Dedifferentiated amniotic fluid mesenchymal stem cell (primary cell): ENCODE data around the gene SNTG2.

Experiments used
- DNase-seq: peaks from one replicate; pipeline ENCODE4 v3.0.0-alpha.2; 2016; ENCODE audit errors: extremely low spot score

The SNTG2 gene

DNA sequence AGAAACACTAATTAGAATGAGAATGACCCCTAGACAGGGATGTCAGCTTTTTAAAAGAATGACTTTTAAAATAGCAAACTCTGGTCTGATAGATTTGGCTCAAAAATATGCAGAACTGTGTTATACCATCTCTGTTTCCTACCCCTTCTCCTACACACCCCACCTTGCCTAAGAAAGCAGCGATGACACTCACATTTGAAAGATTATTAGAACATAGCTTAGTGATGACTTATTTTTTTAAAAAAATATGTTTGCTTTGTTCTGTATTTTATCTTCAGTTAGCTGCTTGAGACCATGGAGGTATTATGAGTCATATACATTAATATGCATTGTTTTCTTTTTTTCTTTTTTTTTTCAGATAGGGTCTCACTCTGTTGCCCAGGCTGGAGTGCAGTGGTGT, 286.0 kb downstream of the SNTG2 start:
- DNase-seq, result no peak

DNA sequence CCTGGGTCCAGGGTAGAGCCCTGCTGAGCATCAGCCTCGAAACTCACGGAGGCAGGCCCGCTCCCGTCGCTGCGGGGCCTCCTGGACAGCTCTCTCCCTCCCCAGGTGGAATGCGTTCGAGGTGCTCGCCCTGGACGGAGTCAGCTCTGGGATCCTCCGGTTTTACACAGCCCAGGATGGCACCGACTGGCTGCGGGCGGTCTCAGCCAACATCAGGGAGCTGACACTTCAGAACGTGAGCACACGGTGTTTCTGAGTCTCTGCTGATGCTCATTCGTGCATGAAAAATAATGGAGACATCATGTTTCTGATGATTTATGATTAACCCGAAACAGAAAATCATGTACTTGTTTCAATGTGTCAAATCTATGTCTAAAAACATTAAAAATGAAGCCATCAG, 287.1 kb downstream of the SNTG2 start:
- DNase-seq, result no peak

DNA sequence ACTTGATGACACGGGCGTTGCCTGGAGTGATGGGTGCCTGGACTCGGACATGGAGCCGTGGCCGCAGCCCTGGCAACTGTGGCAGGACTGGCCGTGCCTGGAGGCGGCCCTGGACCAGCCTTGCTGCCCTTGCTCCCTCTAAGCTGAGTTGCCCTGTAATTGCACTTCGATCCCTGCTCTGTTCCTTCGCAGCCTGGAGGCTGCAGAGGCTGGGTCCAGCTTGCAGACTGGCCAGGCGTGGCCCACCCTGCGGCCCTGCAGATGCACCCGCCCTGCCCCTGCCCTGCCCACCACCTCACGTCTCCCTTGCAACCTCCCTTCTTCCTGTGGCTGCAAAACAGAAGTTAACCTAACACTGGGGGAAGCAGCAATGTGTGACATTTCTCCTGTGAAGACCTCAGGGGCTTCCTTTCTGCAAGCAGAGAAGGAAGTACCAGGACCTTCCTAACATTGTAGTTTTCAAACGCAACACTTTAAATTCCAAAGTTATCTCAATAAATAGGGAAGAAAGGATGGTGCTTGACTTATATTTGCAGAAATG, 288.0 kb downstream of the SNTG2 start:
- no peak for DNase-seq

DNA sequence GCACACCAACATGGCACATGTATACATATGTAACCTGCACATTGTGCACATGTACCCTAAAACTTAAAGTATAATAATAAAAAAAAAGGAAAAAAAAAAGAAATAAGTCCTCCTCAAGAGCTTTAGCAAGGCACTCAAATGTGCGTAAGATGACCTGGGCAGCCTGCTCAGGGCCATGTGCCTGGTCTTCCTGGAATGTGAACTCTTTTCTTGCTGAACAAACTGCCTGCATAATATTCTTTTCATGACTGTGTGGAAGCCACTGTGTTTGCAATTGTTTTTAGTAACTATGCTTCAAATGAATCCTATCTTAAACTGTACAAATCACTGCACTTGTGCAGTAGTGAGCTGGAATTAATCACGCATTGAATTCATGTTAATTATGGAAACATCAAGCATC, 294.5 kb downstream of the SNTG2 start:
- DNase-seq, result no peak

DNA sequence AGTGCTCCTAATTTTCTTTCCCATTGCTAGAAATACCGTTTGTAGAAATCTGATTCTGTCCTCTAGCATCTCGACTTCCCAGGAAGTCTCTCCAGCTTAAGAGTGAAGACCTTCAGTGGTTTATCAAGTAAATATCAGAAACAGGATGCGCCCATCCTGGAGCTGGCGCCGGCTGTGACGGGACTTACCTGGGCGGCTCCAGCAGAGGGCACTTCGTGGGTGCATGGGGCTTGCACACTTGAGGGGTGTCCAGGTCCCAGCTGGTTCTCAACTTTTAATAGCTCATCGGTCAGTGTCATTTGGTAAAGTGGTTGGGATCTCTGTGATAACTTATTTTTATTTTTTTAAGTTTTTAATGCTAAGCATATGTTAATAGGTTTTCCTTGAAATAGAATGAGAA, 295.6 kb downstream of the SNTG2 start:
- no peak for DNase-seq

DNA sequence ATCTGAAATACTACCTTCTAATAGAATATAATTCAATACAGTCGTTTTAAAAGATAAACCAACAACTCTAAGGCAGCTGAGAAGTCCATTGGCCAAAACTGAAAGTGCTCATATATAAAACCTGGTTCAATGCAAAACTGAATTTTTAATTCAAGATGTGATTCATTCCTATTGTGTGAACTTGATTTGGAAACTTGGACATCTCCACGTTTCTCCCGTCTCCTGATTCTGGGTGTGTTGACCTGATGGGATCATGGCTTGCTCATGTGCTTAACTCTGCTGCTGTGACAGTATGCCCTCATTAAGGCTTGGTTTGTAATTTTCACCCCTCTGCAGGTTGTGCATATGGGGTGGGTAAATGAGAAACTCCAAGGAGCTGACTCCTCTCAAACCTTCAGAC, 296.3 kb downstream of the SNTG2 start:
- DNase-seq, result no peak

DNA sequence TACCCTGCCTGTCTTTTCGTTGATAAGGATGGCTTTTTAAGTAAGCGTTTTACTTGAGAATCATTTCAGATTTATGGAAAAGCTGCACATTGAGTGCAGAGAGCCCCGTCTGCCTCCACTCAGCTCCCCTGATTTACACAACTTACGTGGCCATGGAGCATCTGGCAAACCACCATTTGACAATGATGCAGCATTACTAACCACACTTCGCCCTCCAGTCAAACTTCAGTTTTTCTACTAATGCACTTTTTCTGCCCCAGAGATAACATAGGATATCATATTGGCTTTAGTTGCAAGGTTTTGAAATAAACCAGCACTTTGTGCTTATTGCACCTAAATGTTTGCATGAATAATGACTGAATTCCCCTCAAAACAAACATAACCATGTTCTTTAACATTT, 297.5 kb downstream of the SNTG2 start:
- DNase-seq, result no peak

DNA sequence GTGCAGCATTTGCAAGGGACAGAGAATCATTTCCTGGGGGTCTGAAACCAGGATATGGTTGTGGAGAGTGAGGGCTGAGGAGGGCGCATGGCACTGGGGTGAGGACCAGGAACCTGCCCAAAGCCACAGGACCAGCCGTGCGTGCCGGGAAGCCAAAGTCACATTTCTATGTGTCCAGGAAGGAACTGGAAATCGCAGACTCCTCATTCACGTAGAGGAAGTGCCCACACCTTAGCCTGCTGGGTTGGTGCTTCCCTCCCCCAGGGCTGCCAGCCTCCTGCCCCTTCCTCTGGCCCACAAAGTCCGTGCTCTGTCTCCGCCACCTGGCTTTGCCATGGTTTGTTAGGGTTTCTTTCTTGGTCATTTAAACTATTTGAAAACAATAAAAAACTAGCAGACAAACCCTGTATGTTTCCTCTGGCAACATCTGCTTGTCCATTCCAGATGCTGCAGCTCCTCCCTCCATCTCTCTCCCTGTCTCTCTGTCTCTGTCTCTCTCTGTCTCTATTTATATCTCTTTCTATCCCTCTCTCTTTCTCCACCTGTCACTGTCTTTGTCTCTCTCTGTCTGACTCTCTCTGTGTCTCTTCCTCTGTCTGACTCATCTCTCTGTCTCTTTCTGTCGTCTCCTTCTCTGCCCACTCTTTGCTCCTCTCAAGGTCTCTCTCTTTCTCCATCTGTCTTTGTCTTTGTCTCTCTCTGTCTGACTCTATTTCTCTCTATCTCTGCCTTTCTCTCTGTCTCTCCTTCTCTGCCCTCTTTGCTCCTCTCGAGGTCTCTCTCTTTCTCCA, 299.4 kb downstream of the SNTG2 start:
- no peak for DNase-seq

DNA sequence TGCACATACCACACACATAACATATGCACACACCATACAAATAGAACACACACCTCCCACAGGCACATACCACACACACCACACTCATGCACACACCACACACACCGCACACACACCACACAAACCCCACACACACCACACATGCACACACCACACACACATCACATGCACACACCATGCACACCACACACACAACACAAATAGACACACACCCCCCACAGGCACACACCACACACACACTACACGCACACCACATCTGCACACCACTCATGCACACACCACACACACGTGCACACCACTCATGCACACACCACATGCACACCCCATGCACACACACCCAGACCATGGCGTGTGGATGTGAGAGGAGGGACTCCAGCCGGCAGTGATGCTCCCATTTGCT, 300.9 kb downstream of the SNTG2 start:
- DNase-seq, result no peak

DNA sequence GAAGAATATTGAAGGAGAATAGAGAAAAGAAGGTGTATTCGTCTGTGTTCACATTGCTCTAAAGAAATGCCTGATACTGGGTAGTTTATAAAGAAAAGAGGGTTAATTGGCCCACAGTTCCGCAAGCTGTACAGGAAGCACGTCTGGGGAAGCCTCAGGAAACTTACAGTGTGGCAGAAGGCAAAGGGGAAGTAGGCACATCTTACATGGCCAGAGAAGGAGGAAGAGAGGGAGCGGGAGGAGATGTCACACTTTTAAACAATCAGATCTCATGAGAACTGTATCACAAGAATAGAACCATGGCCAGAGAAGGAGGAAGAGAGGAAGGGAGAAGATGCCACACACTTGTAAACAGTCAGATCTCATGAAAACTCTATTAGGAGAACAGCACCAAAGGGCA, 303.0 kb downstream of the SNTG2 start:
- no peak for DNase-seq

DNA sequence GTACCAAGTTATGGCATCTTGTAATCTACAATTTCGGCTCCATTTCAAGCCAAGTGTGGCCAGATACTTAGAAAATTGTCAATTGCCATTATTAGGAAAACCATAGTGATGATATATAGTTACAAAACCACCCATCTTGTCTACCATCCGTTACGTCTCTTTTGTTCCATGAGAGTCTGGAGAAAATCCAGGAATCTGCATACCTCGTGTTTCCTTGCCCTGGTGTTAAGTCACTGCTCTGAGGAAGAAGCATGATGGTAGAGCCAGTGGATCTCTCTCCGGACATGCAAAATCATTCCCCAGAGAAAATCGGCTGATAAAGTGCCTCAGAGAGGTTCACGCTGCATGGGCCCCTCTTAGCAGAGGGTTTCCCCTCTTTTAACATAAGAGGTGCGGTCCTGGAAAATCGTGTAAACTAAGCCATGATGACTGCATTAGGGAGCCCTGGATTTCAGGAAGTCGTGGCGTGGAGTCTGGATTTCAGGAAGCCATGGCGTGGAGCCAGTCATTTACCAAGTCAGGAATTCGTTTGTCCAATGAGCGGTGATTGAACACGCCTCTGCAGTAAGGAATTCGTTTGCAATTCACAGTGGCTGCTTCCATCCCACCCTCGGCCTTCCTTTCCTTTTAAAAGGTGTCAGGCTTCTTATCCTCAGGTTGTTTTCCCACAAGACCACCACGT, 304.2 kb downstream of the SNTG2 start:
- no peak for DNase-seq

DNA sequence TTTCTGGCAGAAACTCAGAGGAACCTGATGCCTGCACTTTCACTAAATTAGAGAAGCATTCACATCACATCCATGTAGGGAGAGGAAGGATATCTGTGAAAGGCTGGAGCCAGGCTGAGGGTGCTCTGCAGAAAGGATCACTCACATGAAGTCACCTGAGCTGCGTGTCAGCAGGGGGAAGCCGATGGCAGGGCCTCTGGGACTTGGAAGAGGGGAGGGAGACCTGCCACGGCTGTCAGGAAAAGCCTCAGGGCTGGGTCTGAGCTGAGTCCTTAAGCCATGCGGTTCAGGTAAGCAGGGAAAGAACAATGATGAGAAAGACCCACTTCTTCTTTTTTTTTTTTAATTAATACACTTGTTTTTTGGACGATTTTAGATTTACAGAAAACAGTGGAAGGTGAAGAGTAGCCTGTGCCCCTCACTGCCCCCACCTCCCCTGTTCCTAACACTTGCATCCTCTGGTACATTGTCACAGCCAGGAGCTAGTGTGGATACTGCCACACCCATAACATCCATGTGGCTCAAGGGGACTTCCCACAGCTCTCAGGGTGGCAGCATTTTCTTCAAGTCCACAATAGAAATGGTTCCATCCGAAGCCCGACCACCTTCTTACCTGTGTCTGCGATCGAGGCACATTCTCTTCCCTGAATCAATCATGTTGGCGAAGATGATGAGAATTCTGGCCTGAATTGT, 306.1 kb downstream of the SNTG2 start:
- no peak for DNase-seq

DNA sequence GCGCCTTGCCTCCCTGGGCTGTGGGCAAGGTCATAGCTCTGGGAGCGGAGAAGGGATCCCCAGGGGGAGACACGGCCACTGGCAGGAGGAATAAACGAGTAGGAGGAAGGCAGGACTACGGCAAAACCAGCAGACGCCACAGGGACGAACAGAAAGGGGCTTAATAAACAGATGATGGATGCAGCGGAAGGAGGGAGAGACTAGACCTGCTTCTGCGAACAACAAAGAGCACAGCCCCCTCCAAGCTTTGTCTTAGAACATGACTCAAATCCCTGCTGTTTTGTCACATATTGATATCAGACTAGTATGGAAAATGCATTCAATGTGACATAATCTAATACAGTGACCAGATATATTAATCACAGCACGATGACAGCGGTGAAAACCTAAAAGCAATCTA, 306.7 kb downstream of the SNTG2 start:
- DNase-seq, result no peak

DNA sequence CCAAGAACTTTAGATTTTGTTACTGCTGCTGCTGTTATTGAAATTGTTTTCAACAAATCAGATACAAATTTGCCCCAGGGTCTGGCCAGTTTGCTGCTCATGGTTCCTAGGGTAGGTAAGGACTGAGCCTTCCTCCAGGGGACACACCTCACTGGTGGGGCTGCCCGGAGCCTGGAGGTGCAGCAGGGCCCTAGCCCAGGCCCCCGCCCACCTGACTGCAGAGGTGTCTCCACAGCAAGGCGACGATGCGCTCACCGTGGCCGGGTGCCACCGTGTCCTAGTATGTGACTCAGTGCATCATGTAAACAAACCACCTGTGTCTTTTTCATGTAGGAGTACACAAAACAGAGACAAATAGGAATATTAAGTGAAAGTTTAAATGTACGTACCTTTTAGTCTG, 309.1 kb downstream of the SNTG2 start:
- DNase-seq, result no peak

DNA sequence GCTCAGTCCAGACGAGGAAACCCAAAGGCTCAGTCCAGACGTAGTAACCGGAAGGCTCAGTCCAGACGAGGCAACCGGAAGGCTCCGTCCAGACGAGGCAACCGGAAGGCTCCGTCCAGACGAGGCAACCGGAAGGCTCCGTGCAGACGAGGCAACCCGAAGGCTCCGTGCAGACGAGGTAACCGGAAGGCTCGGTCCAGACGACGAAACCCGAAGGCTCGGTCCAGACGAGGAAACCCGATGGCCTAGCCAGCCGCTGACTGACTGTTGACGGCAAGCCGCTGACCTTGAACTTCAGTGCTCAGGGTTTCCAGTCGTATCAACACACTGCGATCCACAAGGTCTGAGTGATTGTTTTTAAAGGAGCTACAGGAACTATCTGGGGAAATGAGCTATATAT, 312.0 kb downstream of the SNTG2 start:
- no peak for DNase-seq

DNA sequence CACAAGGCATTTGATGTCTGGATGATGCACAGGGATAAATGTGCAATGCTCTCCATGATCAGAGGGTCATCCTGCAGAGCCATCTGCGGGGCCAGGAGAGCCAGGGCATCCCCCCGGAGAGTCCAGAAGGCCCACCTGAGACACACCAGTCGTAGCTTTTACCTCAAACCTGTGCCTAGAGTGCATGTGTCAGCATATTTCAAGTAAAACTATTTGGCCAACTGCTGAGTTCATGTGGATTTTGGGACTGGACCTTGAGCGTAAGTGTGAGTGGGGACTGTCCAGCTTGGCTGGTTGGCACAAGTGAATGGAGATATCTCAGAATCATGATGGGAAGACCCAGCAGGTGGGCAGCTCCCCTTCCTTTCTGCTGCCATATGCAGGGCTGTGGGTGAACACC, 314.8 kb downstream of the SNTG2 start:
- DNase-seq, result no peak

DNA sequence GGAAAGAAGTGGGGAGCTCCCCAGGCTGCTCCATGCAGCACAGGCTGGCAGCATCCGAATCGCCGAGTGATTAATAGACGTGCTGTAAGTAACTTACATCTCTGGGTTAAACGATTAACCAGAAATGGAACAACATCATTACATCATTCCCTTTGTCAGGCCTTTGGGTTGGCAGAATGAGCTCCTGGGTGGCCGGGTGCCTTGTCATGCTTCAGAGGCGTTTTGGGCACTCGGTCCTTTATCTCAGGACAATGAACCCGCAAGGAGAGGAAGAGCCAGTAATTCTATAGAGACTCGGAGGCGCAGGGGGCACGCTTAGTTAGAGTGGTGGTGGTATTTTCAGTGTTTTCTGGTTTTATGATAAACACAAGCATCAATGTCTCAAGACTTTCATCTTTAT, 315.7 kb downstream of the SNTG2 start:
- no peak for DNase-seq

DNA sequence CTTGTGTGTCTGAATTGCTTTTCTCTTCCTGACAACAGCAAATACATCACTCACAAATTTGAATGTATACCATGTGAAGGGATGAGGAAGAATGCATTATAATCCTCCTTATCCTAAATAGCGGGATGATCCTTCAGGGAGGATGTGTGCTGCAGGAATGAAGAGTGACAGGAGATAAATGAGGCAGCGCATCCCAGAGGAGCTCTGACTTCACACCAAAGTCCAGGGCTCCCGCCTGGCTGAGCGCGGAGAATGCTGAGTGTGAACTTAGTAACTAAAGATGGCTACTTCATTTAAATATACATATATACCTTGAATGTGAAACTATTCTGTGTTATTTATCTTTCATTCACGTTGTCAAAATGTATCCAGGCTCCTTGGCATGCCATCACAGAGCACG, 317.4 kb downstream of the SNTG2 start:
- no peak for DNase-seq

DNA sequence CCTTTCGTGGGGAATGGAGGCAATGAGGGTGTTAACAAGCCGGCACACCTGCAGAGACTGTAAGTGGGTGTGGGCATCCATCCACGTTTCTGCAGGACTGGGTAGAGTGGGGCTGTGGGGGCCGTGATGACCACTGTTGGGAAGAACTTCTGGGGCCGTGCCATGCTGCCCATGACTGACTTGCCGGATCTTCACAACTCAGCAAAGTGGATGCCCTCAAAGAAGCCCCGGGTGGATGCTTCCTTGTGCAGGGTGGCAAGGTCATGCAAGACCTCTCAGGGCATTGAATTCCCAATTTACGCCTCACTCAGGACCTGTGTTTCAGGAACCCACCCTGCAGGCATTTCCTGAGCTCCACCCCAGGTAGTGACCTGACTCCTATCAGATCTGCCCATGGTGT, 319.2 kb downstream of the SNTG2 start:
- no peak for DNase-seq

DNA sequence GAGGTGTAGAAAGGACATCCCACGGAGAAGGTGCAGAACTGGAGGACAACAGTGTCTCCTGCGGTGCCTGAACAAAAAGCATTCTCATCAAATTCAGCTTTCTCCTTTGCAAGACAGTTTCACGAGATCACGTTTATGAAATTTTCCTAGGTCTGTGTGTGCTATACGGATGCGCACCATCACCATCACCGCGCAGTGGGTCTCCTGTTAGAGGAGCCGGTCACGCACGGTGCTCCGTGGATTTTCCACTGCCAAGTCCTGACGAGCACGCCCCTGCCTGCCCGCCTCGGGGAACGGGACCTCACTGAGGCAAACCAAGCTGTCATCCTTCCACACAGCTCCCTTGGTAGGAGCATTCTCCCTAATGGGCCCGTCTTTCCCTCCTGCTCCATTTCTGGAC, 322.2 kb downstream of the SNTG2 start:
- DNase-seq, result no peak

DNA sequence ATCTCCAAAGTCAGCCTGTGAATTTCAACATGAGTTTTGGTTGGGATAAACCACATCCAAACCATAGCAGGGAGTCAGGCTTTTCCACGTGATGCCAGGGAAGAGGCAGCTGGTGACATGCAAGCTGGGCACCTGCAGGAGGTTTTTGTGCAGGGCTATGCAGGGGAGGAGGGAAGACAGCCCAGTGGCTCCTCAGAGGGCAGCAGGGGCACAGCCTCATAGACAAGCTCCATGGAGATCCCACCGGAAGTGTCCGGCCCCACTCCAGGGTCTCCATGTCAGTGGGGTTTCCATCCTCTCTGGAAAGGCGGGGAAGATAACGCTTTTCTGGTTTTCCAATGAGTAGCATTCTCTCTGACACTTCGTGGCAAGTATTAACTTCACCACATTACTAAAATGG, 327.0 kb downstream of the SNTG2 start:
- DNase-seq, result no peak

DNA sequence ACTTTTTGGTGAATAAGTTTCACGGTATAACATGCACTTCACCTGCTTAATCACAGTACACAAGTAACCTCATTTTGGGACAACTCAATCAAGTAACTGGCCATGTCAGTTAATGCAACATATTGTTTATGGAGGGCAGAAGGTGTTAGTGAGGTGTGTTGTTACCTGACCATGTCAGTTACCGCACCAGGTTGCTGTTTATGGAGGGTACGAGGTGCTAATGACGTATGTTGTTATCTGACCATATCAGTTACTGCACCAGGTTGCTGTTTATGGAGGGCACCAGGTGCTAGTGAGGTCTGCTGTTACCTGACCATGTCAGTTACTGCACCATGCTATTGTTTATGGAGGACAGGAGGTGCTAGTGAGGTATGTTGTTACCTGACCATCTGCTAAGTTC, 327.5 kb downstream of the SNTG2 start:
- no peak for DNase-seq

DNA sequence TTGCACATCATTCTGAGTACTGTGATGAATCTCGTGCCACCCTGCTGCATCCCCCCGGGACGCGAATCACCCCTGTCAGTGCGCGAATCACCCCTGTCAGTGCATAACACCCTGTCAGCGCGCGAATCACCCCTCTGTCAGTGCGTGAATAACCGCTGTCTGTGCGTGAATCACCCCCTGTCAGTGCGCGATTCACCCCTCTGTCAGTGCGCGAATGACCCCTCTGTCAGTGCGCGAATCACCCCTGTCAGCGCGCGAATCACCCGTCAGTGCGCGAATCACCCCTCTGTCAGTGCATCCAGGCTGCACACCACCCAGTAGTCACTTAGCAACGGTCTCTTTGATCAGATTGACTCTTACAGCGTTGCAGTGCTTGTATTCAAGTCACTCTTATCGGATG, 328.2 kb downstream of the SNTG2 start:
- no peak for DNase-seq
